Tibial nerve (tissue), 4 donors: Measurements from ENCODE around the gene NABP2.

Source experiments
- EP300 ChIP-seq, 2 donors: sonication (generic); formaldehyde crosslinking; IDR thresholded peaks; one replicate each; pipeline ENCODE4 v1.6.1; 2017; ENCODE audit warnings: antibody characterized with exemption in 2 of 2, mild to moderate bottlenecking in 1 of 2
- POLR2A ChIP-seq, 2 donors: fragments of 450-650 bp; IDR thresholded peaks; one replicate each; pipeline ENCODE4 v1.6.1; 2017; ENCODE audit warnings: antibody characterized with exemption in 2 of 2, mild to moderate bottlenecking in 2 of 2, moderate library complexity in 2 of 2
- TF ChIP-seq, protein P1 (sequence below), 5 experiments: fragments of 200-600 bp in 3 of 5; fragments of 450-650 bp in 2 of 5; sonication (generic) in 3 of 5; IDR thresholded peaks; one replicate each; pipeline ENCODE4 v1.5.1; 2016 to 2019; ENCODE audit warnings: antibody characterized with exemption in 5 of 5, mild to moderate bottlenecking in 3 of 5, moderate library complexity in 2 of 5

DNA sequence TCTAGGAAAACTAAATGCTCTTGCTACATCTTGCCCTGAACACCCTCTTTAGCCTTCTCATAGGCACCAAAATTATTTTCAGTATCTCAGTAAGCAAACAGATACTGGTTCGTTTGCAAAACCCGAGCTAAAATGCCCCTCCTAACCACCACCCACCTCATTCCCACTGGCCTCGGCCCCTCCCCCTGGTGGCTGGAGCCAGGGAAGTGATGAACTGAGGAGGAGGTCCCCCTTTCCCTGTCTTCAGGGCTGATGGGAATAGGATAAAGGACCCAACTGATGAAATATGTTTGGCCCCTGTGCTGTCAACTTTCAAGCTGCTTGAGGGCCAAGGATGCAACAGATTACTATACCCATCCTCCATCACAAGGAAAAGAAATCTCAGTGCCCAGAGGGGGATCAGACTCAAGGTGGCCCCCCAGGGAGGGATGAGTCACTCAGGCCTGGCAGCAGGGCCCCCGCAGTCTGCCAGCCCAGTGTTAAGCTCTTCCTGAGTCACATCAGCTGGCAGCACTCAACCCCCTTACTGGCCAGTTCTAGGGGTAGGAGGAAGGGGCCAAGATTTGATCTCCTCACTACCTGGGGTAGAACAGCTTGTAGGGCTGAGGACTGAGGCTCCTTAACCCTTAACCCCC lies 32.3 kb downstream of the NABP2 start:
- TF ChIP-seq, protein P1, sequence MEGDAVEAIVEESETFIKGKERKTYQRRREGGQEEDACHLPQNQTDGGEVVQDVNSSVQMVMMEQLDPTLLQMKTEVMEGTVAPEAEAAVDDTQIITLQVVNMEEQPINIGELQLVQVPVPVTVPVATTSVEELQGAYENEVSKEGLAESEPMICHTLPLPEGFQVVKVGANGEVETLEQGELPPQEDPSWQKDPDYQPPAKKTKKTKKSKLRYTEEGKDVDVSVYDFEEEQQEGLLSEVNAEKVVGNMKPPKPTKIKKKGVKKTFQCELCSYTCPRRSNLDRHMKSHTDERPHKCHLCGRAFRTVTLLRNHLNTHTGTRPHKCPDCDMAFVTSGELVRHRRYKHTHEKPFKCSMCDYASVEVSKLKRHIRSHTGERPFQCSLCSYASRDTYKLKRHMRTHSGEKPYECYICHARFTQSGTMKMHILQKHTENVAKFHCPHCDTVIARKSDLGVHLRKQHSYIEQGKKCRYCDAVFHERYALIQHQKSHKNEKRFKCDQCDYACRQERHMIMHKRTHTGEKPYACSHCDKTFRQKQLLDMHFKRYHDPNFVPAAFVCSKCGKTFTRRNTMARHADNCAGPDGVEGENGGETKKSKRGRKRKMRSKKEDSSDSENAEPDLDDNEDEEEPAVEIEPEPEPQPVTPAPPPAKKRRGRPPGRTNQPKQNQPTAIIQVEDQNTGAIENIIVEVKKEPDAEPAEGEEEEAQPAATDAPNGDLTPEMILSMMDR (IDR thresholded peaks at IDR 0.05): no peak
- TF ChIP-seq POLR2A (IDR thresholded peaks at IDR 0.05): no peak
- no peak for TF ChIP-seq EP300 (IDR thresholded peaks at IDR 0.05)
